T47D (cell line): ENCODE measurements around the gene PLEKHG5.
"Not testable (repeated sequence)": the region's sequence is repeated elsewhere in the genome, so short reads cannot be mapped to it uniquely, and the experiment has no call there.

Experiments used
- DNase-seq, 2 experiments: peaks; one replicate each; pipeline versions ENCODE4 v3.0.0 to v3.0.0-alpha.2; 2011 to 2012; ENCODE audit warnings: low read depth in 1 of 2, low spot score in 1 of 2
- JUND ChIP-seq: IDR thresholded peaks from 2 replicates; pipeline ENCODE4 v1.6.1; 2012; ENCODE audit warnings: low read depth
- in situ Hi-C: cut with HindIII; loops from 2 replicates; pipeline ENCODE4 v1.10.0; 2016; ENCODE audit warnings: low sequenced_read_pairs, low pct_unique_long_range_greater_than_20kb

Gene PLEKHG5

GRCh38 chr1:6435129-6435528, 56.3 kb downstream of the PLEKHG5 start:
- no peak for DNase-seq
- TF ChIP-seq JUND: no peak
- in situ Hi-C loops: no loop called here

- no peak for TF ChIP-seq JUND
- no peak for DNase-seq
- in situ Hi-C loops: no loop called here
Observed at GRCh38 chr1:6434186-6434585, 57.3 kb downstream of the PLEKHG5 start.

GRCh38 chr1:6431645-6432579, 59.6 kb downstream of the PLEKHG5 start:
- in situ Hi-C loops, DNase-seq: not testable (repeated sequence)

GRCh38 chr1:6429660-6430411, 61.6 kb downstream of the PLEKHG5 start:
- in situ Hi-C loops: not testable (repeated sequence)
- DNase-seq: peak in 1 of 2 experiments; percentile 74

DNA sequence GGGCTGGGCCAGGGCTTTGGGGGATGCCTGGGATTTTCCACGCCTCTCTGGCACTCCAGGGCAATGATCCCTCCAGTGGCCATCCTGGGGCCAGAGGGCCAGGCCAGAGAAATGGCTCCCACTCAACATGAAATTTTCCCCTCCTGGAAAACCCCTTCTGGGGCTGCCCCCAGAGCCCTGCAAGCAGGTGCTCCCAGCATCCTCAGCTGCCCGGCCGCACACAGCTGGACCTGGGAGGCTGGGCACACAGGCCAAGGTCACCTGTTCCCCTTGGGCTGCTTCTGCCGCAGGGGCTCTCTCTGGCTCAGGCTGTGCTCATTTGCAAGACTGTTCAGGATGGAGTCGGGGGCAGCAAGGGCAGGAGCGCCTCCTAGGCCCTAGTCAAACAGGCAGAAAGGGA, 63.0 kb downstream of the PLEKHG5 start:
- DNase-seq, in situ Hi-C loops: not testable (repeated sequence)

GRCh38 chr1:6427441-6428390, 63.8 kb downstream of the PLEKHG5 start:
- no peak for TF ChIP-seq JUND
- in situ Hi-C loops: no loop called here
- peak in 1 of 2 experiments; percentile 94 for DNase-seq

GRCh38 chr1:6426972-6427350, 64.5 kb downstream of the PLEKHG5 start:
- in situ Hi-C loops: no loop called here
- TF ChIP-seq JUND: no peak
- DNase-seq: no peak

- in situ Hi-C loops: no loop called here
- no peak for TF ChIP-seq JUND
- DNase-seq: no peak
Observed at GRCh38 chr1:6426277-6426971, 65.0 kb downstream of the PLEKHG5 start.

DNA sequence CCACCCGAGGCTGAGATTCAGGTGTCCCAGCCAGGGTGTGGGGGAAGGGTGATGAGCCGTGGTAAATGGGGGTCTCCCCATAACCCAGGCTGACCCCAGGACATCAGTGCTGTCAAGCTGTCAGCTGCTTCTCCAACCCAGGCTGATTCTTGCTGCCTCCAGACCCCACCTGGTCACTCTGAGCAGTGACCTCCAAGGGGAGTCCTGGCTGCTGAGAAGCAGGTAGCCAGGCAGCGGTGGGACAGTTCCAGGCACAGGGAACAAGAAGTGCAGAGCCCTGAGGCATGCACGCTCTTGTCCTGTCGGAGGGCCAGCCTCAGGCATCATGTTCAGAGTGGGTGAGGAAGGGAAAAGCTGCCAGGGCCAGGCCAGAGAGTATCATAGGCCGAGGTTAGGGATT, 65.8 kb downstream of the PLEKHG5 start:
- no peak for DNase-seq
- no peak for TF ChIP-seq JUND
- in situ Hi-C loops: no loop called here

DNA sequence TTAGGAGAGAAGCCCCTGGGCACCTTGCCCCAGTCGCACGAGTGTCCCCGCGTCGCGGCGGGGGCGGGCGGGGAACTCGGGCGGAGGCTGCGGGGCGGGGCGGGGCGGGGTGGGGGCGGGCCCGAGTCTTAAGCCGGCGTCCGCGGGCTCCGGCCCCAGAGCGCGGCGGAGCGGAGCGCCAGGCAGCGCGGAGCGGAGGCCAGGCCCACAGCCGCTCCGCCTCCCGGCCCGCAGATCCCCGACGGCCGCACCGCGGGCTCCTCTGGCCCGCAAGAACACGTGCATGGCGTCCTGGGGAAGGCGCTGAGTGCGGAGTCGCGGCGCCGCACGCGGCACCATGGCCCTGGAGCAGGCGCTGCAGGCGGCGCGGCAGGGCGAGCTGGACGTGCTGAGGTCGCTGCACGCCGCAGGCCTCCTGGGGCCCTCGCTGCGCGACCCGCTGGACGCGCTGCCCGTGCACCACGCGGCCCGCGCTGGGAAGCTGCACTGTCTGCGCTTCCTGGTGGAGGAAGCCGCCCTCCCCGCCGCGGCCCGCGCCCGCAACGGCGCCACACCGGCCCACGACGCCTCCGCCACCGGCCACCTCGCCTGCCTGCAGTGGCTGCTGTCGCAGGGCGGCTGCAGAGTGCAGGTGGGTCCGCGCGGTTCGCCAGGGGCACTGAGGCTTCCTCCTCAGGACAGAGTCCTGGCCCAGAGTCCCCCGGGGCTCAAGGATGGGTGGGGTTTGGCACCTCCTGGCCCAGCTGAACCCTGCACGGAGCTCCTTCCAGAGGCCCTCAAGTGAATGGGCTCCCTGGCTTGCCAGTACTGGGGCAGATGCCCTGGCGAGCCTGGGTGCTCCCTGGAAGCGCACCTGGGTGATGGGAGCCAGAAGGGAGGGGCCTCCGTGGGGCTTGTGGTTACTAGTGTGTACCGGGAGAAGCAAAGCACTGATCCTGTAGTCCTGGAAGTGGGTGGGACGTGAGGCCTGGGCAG, 66.6 kb downstream of the PLEKHG5 start, which contains the start of gene ESPN:
Gene ESPN, plus strand, starts transcription at position 158 of the 975 bp plus-strand sequence. Its CDS starts 180 bp downstream, at position 338.
- no peak for TF ChIP-seq JUND
- in situ Hi-C loops: no loop called here
- DNase-seq: peak; percentile 61 to 74
